Fibroblast of lung (primary cell): ENCODE results near the gene WDR64.

Experiments used
- EZH2 ChIP-seq: IDR thresholded peaks from 2 replicates; pipeline ENCODE4 v1.5.1; 2012; ENCODE audit warnings: low read length, control low read depth, mild to moderate bottlenecking; ENCODE audit errors: missing control alignments
- TF ChIP-seq, protein P1 (sequence below), 2 donors: IDR thresholded peaks in 1 of 2; conservative IDR thresholded peaks in 1 of 2; 1 replicate in 1 of 2; 2 replicates in 1 of 2; pipeline ENCODE4 v1.5.1; 2011 to 2012; ENCODE audit warnings: low read length in 2 of 2, control low read depth in 1 of 2, inconsistent platforms in 1 of 2, low read depth in 1 of 2, mild to moderate bottlenecking in 1 of 2

DNA sequence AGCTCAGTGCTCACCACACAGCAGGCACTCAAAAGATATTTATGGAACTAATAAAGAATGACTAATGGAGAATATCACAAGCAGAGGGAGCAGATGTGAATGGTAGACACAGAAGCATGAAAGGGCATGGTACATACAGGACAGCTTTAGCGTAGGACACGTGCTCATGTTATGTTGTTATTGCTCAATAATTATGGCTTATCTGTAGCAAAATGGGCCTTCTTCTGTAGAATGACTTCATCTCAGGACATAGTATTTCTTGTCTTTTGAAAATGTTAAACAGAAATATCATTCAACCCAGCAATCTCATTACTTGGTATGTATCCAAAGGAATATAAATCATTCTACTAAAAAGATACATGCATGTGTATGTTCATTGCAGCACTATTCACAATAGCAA lies 137.0 kb downstream of the WDR64 start:
- TF ChIP-seq, protein P1, sequence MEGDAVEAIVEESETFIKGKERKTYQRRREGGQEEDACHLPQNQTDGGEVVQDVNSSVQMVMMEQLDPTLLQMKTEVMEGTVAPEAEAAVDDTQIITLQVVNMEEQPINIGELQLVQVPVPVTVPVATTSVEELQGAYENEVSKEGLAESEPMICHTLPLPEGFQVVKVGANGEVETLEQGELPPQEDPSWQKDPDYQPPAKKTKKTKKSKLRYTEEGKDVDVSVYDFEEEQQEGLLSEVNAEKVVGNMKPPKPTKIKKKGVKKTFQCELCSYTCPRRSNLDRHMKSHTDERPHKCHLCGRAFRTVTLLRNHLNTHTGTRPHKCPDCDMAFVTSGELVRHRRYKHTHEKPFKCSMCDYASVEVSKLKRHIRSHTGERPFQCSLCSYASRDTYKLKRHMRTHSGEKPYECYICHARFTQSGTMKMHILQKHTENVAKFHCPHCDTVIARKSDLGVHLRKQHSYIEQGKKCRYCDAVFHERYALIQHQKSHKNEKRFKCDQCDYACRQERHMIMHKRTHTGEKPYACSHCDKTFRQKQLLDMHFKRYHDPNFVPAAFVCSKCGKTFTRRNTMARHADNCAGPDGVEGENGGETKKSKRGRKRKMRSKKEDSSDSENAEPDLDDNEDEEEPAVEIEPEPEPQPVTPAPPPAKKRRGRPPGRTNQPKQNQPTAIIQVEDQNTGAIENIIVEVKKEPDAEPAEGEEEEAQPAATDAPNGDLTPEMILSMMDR (conservative IDR thresholded peaks at IDR 0.05 in 1 of 2, IDR thresholded peaks at IDR 0.05 in 1 of 2; ENCODE audit: low read depth in 1 of 2, low read length in 2 of 2): no peak
- TF ChIP-seq EZH2: no peak
